ENCODE measurements around the gene GCHFR.

The GCHFR gene

DNA sequence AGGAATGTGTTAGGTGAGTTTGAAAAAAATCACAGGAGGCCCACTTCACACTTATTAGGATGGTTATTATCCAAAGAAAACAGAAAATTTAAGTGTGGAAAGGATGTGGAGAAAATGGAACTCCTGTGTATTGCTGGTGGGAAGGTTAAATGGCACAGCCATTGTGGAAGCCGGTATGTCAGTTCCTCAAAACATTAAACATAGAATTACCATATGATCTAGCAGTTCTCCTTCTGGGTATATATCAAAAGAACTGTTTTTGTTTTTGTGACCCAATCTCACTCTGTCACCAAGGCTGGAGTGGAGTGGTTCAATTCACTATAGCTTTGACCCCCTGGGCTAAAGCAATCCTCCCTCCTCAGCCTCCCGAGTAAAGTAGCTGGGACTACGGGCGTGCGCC, 32.6 kb downstream of the GCHFR start:
- Histone ChIP-seq H3K27ac (ENCODE audit: low read depth, low read length) (no peak overlapping the region), H3K9me3 (ENCODE audit: insufficient read depth, low read depth, low read length) (no peaks in the 10 kb centered on the region), H3K4me3 (ENCODE audit: low read length) (no peak overlapping the region), H3K36me3 (ENCODE audit: insufficient read depth, low read length) (peaks cover 7% of the 10 kb centered on the region; the same call in 1 of the 2 replicates), H3K27me3 (ENCODE audit: insufficient read depth, low read length) (no peaks in the 10 kb centered on the region), H3K9ac (ENCODE audit: low read depth, low read length) (no peak overlapping the region), H3K4me1 (ENCODE audit: insufficient read depth, low read length) (peaks cover 17% of the 10 kb centered on the region)
- WGBS: 98% methylated on average over 4 of the region's 5 CpGs

DNA sequence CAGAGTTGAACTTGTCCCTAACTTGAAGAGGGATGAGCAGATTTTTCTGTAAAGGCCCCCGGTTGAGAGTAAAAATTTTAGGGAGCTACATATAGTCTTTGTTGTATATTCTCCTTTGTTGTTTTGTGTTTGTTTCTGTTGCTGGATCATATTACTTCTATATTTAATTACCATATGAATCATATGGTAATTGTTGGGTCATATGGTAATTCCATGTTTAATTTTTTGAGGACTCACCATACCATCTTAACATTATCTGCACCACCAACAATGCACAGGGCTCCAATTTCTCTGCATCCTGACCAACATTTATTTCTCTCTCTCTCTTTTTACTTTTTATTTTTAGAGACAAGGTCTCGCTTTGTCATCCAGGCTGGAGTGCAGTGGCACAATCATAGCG, 35.7 kb downstream of the GCHFR start:
- Histone ChIP-seq H3K9ac (ENCODE audit: low read depth, low read length) (no peak overlapping the region), H3K36me3 (ENCODE audit: insufficient read depth, low read length) (no peaks in the 10 kb centered on the region), H3K27me3 (ENCODE audit: insufficient read depth, low read length) (no peaks in the 10 kb centered on the region), H3K4me3 (ENCODE audit: low read length) (no peak overlapping the region), H3K4me1 (ENCODE audit: insufficient read depth, low read length) (peaks cover 17% of the 10 kb centered on the region), H3K27ac (ENCODE audit: low read depth, low read length) (no peak overlapping the region), H3K9me3 (ENCODE audit: insufficient read depth, low read depth, low read length) (no peaks in the 10 kb centered on the region)
- WGBS: 85% methylated on average over 3 of the region's 3 CpGs

DNA sequence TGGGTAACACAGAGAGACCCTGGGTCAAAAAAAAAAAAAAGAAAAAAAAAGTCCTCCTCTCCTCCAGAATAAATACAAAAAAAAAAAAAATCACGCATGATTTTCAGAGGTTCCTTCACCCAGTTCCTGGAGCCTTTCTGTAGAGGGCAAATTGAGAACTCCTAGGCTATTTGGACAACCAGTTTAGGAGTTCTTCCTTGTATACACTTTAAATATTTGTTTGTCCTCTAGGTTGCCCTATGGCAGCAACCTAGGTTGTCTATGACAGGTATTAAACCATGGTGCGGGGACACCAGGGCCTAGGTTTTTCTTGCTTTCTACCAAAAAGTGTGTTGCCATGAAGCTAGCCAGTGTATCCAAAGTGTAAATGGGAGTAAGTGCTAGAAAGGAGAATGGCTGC, 39.2 kb downstream of the GCHFR start:
- H3K36me3 ChIP-seq (ENCODE audit: insufficient read depth, low read length): no peaks in the 10 kb centered on the region
- no peaks in the 10 kb centered on the region for H3K27me3 ChIP-seq (ENCODE audit: insufficient read depth, low read length)
- no peak overlapping the region for H3K4me3 ChIP-seq (ENCODE audit: low read length)
- WGBS: 94% methylated on average over 2 of the region's 2 CpGs
- no peaks in the 10 kb centered on the region for H3K9me3 ChIP-seq (ENCODE audit: insufficient read depth, low read depth, low read length)
- no peak overlapping the region for H3K27ac ChIP-seq (ENCODE audit: low read depth, low read length)
- H3K9ac ChIP-seq (ENCODE audit: low read depth, low read length): no peak overlapping the region
- peaks cover 12% of the 10 kb centered on the region for H3K4me1 ChIP-seq (ENCODE audit: insufficient read depth, low read length)

DNA sequence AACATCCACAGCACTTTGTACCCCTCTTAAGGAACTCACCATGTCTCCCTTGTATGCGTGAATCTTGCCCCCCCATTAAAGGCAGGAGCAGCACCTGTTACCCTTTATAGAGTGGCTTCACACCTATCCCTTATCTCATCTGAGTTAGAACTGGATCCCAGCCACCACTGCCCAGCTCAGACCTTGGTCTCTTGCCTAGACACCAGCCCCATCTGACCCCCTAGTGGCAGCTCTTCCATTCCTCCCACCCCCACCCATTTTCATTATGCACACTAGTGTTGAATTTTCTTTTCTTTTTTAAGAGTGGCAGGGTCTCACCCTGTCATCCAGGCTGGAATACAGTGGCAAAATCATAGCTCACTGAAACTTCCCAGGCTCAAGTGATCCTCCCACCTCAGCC, 39.8 kb downstream of the GCHFR start:
- Histone ChIP-seq H3K27ac (ENCODE audit: low read depth, low read length) (no peak overlapping the region), H3K36me3 (ENCODE audit: insufficient read depth, low read length) (no peaks in the 10 kb centered on the region), H3K9me3 (ENCODE audit: insufficient read depth, low read depth, low read length) (no peaks in the 10 kb centered on the region), H3K4me3 (ENCODE audit: low read length) (no peak overlapping the region), H3K27me3 (ENCODE audit: insufficient read depth, low read length) (no peaks in the 10 kb centered on the region), H3K4me1 (ENCODE audit: insufficient read depth, low read length) (peaks cover 13% of the 10 kb centered on the region), H3K9ac (ENCODE audit: low read depth, low read length) (no peak overlapping the region)
- WGBS: 91% methylated on average over 1 of the region's 1 CpG

DNA sequence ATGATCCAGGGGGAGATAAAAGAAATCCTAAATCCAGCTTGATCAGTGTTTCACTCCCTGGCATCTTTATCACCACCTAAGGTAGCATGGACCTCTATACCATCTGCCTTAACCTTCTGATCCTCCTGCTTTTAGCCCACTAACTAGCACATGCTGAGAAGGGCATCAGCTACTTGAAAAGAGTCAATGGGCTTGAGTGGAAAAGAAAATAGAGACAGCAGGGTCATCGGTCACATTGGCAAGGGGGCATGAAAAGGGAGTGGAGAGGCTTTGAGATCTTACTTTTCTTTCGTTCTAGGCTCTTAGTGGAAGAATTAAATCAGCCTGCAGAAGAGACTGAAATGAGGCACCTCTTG, 42.8 kb downstream of the GCHFR start:
- H3K27ac ChIP-seq (ENCODE audit: low read depth, low read length): no peak overlapping the region
- peaks cover 7% of the 10 kb centered on the region; the same call in 1 of the 2 replicates for H3K4me1 ChIP-seq (ENCODE audit: insufficient read depth, low read length)
- no peaks in the 10 kb centered on the region for H3K27me3 ChIP-seq (ENCODE audit: insufficient read depth, low read length)
- H3K9me3 ChIP-seq (ENCODE audit: insufficient read depth, low read depth, low read length): no peaks in the 10 kb centered on the region
- peak overlapping the region; percentile 94 for H3K4me3 ChIP-seq (ENCODE audit: low read length)
- H3K36me3 ChIP-seq (ENCODE audit: insufficient read depth, low read length): 0 out of 2 replicates have a peak, but pooled peaks cover 4% of the 10 kb centered on the region
- 9% methylated on average over 2 of the region's 2 CpGs for WGBS
- peak overlapping the region; percentile 75; the same call in 1 of the 2 replicates for H3K9ac ChIP-seq (ENCODE audit: low read depth, low read length)

DNA sequence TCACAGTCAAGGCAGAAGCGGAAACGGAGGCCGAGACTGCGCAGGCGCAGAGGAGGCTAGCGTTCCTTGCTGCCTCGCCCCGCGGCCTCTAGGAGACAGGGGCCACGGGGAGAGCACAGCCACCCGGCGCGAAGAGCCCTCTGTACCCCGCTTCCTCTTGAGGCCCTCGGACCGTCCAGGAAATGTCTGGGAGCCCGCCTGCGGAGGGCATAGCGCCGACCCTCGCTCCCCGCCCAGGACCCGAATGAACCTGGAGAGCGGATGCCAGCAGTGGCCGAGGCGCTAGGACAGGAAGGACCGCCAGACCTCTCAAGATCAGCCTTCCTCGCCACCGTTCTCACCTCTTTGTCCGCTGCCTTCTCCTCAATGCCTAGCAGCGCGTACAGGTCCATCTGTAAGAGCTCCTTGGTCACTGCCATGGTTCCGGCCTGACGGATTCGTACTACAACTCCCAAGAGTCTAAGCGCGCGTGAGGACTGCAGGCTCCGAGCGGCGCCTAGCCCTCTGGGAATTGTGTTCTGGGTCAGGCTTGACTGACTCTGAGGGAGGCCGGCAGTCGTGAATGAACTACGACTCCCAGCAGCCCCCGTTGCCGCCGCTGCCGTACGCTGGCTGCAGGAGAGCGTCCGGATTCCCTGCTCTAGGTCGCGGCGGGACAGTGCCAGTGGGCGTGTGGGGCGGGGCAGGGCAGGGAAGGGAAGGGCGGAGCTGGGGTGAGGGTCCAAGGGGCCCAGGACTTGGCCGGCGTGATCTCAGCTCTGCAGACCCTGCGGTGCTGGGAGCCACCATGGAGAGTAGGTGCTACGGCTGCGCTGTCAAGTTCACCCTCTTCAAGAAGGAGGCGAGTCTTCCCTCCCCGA, 43.4 kb downstream of the GCHFR start, which contains the start of the genes DNAJC17 and ZFYVE19:
Gene DNAJC17 (minus strand): TSS at position 446 of the 860 bp plus-strand sequence. CDS start 27 bp downstream, at position 419.
Gene ZFYVE19 (plus strand): TSS at position 62 of the 860 bp plus-strand sequence. CDS start 501 bp downstream, at position 563.
- no peaks in the 10 kb centered on the region for H3K9me3 ChIP-seq (ENCODE audit: insufficient read depth, low read depth, low read length)
- peaks cover 7% of the 10 kb centered on the region; the same call in 1 of the 2 replicates for H3K4me1 ChIP-seq (ENCODE audit: insufficient read depth, low read length)
- H3K36me3 ChIP-seq (ENCODE audit: insufficient read depth, low read length): 0 out of 2 replicates have a peak, but pooled peaks cover 4% of the 10 kb centered on the region
- peak within 1 kb of the TSS; percentile 28 for H3K27ac ChIP-seq (ENCODE audit: low read depth, low read length)
- under 1% methylated on average over 64 of the region's 64 CpGs for WGBS
- H3K27me3 ChIP-seq (ENCODE audit: insufficient read depth, low read length): no peaks in the 10 kb centered on the region
- H3K9ac ChIP-seq (ENCODE audit: low read depth, low read length): peak within 1 kb of the TSS; percentile 75
- H3K4me3 ChIP-seq (ENCODE audit: low read length): peak within 1 kb of the TSS; percentile 94

DNA sequence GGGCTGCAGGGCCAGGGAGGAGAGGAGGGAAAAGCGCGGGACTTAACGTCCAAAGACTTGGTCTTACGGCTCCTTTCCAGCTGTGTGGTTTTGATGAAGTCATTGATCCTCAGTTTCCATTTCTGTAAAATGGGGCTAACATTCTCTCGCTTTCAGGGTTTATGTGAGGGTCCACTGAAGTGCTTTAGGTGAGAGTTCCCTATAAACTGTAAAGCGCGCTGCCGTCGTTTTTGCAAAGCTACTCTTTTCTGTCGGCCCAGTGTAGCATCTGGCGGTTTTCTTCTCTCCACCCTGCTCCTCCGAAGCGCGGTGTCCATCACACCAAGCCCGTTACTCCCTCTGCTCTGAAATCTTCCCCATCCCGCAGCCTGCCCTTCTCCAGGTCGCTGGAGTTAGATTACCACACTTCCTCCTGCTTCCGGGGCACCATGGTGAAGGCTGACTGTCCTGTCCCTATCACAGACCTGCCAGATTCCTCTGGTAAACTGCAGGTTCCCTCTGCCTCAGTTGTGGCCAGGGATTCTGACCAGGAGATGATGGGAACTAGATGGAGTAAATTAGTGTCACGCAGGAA, 44.1 kb downstream of the GCHFR start:
- Histone ChIP-seq H3K27ac (ENCODE audit: low read depth, low read length) (no peak overlapping the region), H3K9me3 (ENCODE audit: insufficient read depth, low read depth, low read length) (no peaks in the 10 kb centered on the region), H3K4me1 (ENCODE audit: insufficient read depth, low read length) (peaks cover 7% of the 10 kb centered on the region; the same call in 1 of the 2 replicates), H3K36me3 (ENCODE audit: insufficient read depth, low read length) (peaks cover 7% of the 10 kb centered on the region; the same call in 1 of the 2 replicates), H3K4me3 (ENCODE audit: low read length) (peak overlapping the region; percentile 94), H3K9ac (ENCODE audit: low read depth, low read length) (peak overlapping the region; percentile 51; the same call in 1 of the 2 replicates), H3K27me3 (ENCODE audit: insufficient read depth, low read length) (no peaks in the 10 kb centered on the region)
- 48% methylated on average over 19 of the region's 19 CpGs for WGBS

DNA sequence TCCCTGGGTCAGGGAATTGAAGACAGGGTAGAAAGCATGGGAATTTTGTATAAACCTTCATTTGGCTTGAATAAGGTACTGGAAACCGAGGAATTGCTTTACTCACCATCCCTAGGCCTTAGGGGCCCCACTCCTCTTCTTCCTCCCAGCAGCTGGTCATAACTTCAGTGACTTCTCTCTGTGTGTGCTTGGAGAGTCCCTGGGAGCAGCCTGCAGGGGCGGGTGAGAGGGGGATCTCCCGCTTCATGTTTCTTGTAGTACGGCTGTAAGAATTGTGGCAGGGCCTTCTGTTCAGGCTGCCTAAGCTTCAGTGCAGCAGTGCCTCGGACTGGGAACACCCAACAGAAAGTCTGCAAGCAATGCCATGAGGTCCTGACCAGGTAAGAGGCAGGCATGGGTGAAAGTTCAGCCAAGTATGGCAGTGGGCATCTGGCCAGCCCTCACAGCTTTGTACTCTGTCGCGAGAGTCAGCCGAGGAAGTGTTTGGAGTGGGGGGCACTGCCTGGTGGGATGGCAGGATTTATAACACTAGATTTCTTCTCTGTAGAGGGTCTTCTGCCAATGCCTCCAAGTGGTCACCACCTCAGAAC, 45.1 kb downstream of the GCHFR start:
- WGBS: 85% methylated on average over 8 of the region's 8 CpGs
- H3K27me3 ChIP-seq (ENCODE audit: insufficient read depth, low read length): no peaks in the 10 kb centered on the region
- no peak overlapping the region for H3K9ac ChIP-seq (ENCODE audit: low read depth, low read length)
- H3K4me3 ChIP-seq (ENCODE audit: low read length): no peak overlapping the region
- H3K9me3 ChIP-seq (ENCODE audit: insufficient read depth, low read depth, low read length): no peaks in the 10 kb centered on the region
- H3K27ac ChIP-seq (ENCODE audit: low read depth, low read length): no peak overlapping the region
- peaks cover 13% of the 10 kb centered on the region; the same call in 1 of the 2 replicates for H3K36me3 ChIP-seq (ENCODE audit: insufficient read depth, low read length)
- H3K4me1 ChIP-seq (ENCODE audit: insufficient read depth, low read length): peaks cover 7% of the 10 kb centered on the region; the same call in 1 of the 2 replicates

DNA sequence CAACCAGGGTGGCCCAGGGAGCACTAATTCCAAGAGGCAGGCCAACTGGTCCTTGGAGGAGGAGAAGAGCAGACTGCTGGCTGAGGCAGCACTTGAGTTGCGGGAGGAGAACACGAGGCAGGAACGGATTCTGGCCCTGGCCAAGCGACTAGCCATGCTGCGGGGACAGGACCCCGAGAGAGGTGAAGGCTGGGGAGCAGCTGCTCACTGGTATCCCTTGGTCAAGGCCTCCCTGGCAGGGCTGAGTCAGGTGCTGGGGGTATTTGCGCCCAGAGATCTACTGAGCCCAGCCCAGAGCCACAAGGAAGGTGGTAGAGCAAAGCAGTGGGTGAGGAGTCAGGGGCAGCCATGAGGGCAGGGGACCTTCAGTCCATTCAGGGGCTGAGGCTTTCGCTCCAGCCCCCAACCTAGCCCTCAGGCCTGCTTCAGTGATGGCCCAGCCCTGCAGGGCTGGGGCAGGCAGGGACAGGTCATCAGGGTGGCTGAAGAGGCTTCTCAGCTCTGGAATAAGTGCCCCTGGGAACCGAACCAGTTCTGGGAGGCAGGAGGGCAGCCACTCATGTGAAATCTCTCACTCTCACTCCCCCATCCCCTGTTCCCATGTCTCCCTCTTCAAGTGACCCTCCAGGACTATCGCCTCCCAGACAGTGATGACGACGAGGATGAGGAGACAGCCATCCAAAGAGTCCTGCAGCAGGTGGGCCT, 49.0 kb downstream of the GCHFR start:
- H3K27me3 ChIP-seq (ENCODE audit: insufficient read depth, low read length): no peaks in the 10 kb centered on the region
- H3K9ac ChIP-seq (ENCODE audit: low read depth, low read length): no peak overlapping the region
- no peak overlapping the region for H3K27ac ChIP-seq (ENCODE audit: low read depth, low read length)
- H3K36me3 ChIP-seq (ENCODE audit: insufficient read depth, low read length): peaks cover 20% of the 10 kb centered on the region
- H3K4me3 ChIP-seq (ENCODE audit: low read length): no peak overlapping the region
- H3K9me3 ChIP-seq (ENCODE audit: insufficient read depth, low read depth, low read length): no peaks in the 10 kb centered on the region
- 0 out of 2 replicates have a peak, but pooled peaks cover 2% of the 10 kb centered on the region for H3K4me1 ChIP-seq (ENCODE audit: insufficient read depth, low read length)
- 94% methylated on average over 12 of the region's 12 CpGs for WGBS

DNA sequence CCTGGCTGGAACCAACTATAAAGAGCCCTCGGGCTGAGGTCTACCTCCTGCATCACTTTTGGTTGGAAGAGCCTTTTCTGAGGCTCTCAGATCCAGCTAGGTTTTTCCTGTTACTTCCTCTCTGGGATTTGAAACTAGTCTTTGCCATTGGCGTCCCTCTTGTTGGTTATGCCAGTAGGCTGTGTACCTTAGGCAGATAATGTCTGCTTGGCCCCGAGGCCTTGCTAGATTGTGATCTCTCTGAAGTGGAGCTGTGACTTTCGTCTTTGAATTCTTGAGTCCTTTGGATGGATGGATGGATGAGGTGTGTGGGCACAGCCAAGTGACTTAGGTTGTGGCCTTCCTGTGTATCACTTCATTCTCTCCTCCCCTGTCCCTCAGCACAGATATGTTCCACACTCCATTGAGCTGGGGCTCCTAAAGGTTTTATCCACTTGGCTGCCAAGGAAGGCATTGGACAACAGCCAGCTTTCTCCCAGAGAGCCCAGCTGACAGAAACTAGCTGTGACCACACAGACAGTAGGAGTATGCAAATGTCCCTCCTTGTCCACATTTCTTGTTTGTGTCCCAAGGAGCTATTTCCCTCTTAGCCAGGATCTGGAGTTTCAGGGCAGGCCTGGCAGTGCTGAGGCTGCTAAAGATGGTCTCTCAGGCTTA, 51.3 kb downstream of the GCHFR start:
- H3K9me3 ChIP-seq (ENCODE audit: insufficient read depth, low read depth, low read length): no peaks in the 10 kb centered on the region
- no peaks in the 10 kb centered on the region for H3K4me1 ChIP-seq (ENCODE audit: insufficient read depth, low read length)
- no peak overlapping the region for H3K27ac ChIP-seq (ENCODE audit: low read depth, low read length)
- H3K9ac ChIP-seq (ENCODE audit: low read depth, low read length): no peak overlapping the region
- H3K36me3 ChIP-seq (ENCODE audit: insufficient read depth, low read length): peaks cover 20% of the 10 kb centered on the region
- no peaks in the 10 kb centered on the region for H3K27me3 ChIP-seq (ENCODE audit: insufficient read depth, low read length)
- 91% methylated on average over 4 of the region's 4 CpGs for WGBS
- no peak overlapping the region for H3K4me3 ChIP-seq (ENCODE audit: low read length)
